AG04449 (cell line): ENCODE results near the gene MLN.

Source experiments
- CTCF ChIA-PET: fragments of 350-600 bp; formaldehyde crosslinking; extraction: SDS; loops from one replicate; lab custom pipeline; 2021; ENCODE audit warnings: antibody characterized with exemption; lab: Yijun Ruan, JAX
- POLR2A ChIA-PET: fragments of 400-600, 350-600 bp; formaldehyde crosslinking; extraction: SDS; loops from one replicate; lab custom pipeline; 2020; ENCODE audit warnings: antibody characterized with exemption, inconsistent platforms; lab: Yijun Ruan, JAX
- DNase-seq: peaks from one replicate; pipeline ENCODE4 v3.0.0-alpha.2; 2010; ENCODE audit warnings: low read depth, low spot score
- H3K4me3 ChIP-seq: 2 replicates; pipeline ENCODE4 v1.5.1; 2011; ENCODE audit warnings: low read depth, mild to moderate bottlenecking, control low read depth, low read length
- TF ChIP-seq, protein P1 (sequence below): IDR thresholded peaks from one replicate; pipeline ENCODE4 v1.5.1; 2011; ENCODE audit warnings: mild to moderate bottlenecking, moderate library complexity, low read length, control low read depth, inconsistent platforms; ENCODE audit not compliant: insufficient read depth; ENCODE audit errors: missing control alignments

MLN gene

DNA sequence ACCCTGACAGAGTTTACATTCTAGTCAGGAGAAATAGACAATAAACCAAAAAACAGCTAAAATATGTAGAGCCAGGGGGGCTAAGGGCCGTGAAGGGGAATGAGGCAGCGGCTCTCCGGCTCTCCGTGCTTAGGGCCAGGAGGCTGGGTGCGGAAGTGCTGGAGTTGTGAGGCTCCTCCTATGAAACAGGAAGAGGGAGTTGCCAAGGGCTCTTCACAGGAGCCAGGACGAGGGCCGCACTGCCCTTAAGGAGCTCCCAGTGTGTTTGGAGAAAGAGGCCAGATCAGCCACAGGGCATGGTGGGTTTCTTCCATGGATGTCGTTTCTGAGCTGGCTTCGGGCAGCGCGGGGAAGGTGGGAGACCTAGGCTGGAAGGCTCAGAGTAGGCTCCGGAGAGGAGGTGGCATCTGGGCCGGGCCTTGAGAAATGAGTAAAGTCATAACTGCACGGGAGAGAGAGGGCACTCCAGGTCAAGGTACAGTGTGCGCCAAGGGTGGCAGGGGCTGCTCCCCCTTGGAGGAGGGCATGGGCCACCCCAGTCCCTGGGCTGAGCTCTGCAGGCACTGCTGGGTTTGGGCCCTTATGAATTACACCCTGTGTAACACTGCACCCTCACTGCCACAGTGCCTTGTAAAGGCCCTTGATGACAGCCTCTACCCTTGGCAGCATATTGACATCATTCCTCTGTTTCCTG lies 20.8 kb upstream of the MLN start:
- ChIA-PET POLR2A (interaction anchor here (0.6 kb wide), 1 partner anchor 51 kb away, joined by 3 read pairs; no protein-coding TSS in a partner anchor), CTCF (interaction anchor here (1.9 to 2.7 kb wide), 3 partner anchors 9 to 12 kb away, joined by 6 to 10 read pairs (median 8); no protein-coding TSS in a partner anchor)
- TF ChIP-seq, protein P1, sequence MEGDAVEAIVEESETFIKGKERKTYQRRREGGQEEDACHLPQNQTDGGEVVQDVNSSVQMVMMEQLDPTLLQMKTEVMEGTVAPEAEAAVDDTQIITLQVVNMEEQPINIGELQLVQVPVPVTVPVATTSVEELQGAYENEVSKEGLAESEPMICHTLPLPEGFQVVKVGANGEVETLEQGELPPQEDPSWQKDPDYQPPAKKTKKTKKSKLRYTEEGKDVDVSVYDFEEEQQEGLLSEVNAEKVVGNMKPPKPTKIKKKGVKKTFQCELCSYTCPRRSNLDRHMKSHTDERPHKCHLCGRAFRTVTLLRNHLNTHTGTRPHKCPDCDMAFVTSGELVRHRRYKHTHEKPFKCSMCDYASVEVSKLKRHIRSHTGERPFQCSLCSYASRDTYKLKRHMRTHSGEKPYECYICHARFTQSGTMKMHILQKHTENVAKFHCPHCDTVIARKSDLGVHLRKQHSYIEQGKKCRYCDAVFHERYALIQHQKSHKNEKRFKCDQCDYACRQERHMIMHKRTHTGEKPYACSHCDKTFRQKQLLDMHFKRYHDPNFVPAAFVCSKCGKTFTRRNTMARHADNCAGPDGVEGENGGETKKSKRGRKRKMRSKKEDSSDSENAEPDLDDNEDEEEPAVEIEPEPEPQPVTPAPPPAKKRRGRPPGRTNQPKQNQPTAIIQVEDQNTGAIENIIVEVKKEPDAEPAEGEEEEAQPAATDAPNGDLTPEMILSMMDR: no peak
- no peak overlapping the region for H3K4me3 ChIP-seq
- DNase-seq: no peak

DNA sequence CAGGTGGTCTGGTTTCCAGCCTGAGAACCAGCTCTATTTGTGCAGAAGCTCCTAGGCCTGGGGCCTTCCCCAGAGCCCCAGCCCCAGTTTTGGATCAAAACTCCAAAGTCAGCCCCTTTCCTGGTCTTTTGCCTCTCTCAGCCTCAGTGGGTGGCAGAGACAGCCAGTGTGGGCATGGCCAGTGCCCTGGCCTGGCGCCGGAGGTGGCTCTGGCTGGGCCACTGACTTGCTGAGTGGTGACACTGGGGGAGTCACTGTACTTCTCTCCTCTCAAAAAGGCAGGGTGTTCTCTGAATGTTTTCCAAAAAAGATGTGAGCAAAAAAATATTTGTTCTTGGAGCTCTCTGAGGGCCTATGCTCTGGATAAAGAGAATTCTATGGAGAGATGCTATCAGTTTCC lies 20.0 kb upstream of the MLN start:
- H3K4me3 ChIP-seq: no peak overlapping the region
- CTCF ChIA-PET: interaction anchor here (1.9 to 2.1 kb wide), 2 partner anchors 11 to 13 kb away, joined by 8 to 10 read pairs; no protein-coding TSS in a partner anchor
- POLR2A ChIA-PET: interaction anchor here (1.2 kb wide), 1 partner anchor 22 kb away, joined by 3 read pairs; no protein-coding TSS in a partner anchor
- no peak for DNase-seq
- TF ChIP-seq, protein P1: no peak

DNA sequence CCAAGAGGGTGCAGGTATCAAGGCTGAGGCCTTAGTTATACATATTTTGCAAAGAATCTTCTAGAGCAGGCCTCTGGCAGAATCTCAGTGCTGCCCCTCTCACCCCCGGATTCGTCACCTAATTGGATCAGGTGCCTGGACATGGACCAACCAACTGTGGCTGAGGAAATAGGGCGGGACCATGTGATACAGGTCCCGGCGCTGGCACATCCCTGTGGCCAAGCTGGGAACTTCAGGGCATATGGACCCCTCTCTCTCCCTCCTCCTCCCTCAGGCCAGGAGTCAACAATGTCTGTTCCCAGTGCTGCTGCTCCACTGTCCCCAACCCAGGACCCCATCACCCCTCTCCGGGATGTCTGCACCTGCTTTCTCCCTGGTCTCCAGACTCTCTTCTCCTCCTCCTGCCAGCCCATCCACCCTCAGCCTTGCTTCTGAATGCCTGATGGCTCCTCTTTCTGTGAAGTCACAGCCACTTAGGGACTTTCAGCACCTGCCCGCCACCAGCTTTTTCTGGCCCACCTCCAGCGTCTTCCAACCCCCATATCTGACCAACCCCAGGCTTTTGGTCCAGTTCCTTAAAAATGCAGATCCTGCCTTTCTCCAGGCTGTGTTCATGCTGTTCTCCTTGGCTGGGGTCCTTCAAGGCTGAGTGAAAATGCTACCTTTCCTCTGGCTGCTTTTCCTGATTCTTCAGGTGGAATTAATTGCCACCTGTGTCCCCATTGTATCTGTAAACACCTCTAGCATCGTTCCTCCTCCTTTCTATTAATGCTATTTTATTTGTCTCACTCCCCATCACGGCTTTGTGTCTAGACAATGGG lies 19.0 kb upstream of the MLN start:
- ChIA-PET POLR2A (interaction anchor here (1.2 kb wide), 1 partner anchor 21 kb away, joined by 3 read pairs; no protein-coding TSS in a partner anchor), CTCF (interaction anchor here (2.1 kb wide), 1 partner anchor 14 kb away, joined by 8 read pairs; no protein-coding TSS in a partner anchor)
- H3K4me3 ChIP-seq: no peak overlapping the region
- TF ChIP-seq, protein P1: peak; percentile 28
- no peak for DNase-seq

DNA sequence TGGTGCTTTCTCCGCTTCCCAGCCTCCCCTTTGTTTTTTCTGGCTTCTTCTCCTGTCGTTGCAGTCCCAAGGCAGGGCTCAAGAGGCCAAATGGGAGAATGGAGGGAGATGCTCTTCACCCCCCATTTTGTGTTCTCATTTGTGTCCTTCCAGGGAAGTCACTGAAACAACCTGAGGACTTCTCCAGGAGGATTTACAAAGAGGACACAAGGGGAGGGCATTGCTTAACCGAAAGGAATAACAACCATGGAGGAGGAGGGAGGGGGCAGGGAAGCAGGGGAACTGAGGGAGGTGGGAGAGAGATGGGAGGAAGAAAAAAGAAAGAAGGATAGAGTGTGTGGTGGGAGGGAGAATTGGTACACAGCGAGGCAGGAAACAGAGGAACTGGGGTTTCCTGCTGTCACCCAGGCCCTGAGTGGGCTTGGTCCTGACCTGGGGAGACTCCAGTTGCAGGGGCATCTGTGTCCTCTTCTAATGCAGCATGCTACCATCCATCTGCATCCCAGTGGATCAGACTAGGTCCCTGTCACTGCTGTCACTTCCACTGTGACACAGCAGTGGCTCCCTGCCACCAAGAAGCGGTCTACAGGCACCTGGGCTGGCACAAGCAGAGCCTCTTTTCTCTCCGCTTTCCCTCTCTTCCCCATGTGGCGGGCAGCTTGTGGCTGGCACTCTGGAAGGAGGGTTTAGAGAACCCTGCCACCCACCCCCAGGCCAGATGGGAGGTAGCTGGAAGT lies 17.1 kb upstream of the MLN start:
- H3K4me3 ChIP-seq: no peak overlapping the region
- POLR2A ChIA-PET: no interaction called here
- TF ChIP-seq, protein P1: no peak
- no peak for DNase-seq
- CTCF ChIA-PET: interaction anchor here (0.6 to 1.5 kb wide), 2 partner anchors 8 to 206 kb away, joined by 3 read pairs; no protein-coding TSS in a partner anchor

DNA sequence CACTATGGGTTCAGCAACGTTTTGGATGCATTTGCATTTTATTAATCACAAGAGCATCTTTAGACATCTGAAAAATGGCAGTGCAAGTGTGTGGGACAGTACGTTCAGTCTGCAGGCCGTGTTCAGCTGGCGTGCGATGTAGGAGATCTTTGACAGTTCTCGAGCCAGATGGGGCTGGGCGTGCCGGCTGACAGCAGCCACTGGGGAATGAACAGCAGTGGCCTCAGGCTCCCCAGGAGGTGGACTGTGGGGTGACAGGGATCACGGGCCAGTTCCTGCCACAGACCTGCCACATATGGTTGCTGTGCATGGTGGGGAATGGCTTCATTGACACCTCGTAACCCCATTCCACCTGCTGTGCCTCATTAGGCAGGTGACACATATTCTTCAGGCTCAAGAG lies 16.4 kb upstream of the MLN start:
- ChIA-PET CTCF (interaction anchor here (0.6 to 1.7 kb wide), 4 partner anchors 9 to 205 kb away, joined by 3 to 5 read pairs (median 4); no protein-coding TSS in a partner anchor), POLR2A (no interaction called here)
- TF ChIP-seq, protein P1: no peak
- no peak for DNase-seq
- H3K4me3 ChIP-seq: no peak overlapping the region
